Stimulated activated naive CD8-positive, alpha-beta T cell treated with anti-CD3 and anti-CD28 coated beads, Interleukin-15, Interleukin-2, amounts not matched to agents 100 ng/mL and 50 ng/mL, for 24 hours (primary cell): ENCODE data around the gene ZW10.
"Not testable (repeated sequence)": the region's sequence is repeated elsewhere in the genome, so short reads cannot be mapped to it uniquely, and the experiment has no call there.

ENCODE experiments used
- H3K27ac Mint-ChIP-seq: one replicate; pipeline ENCODE4 v1.8.0; 2021; ENCODE audit warnings: mild to moderate bottlenecking, mixed read lengths
- H3K27me3 Mint-ChIP-seq: one replicate; pipeline ENCODE4 v1.8.0; 2021; ENCODE audit warnings: mixed read lengths
- H3K36me3 Mint-ChIP-seq: one replicate; pipeline ENCODE4 v1.8.0; 2021; ENCODE audit warnings: low read depth, mixed read lengths
- H3K4me1 Mint-ChIP-seq: one replicate; pipeline ENCODE4 v1.8.0; 2021; ENCODE audit warnings: low read depth, mixed read lengths
- H3K4me3 Mint-ChIP-seq: one replicate; pipeline ENCODE4 v1.8.0; 2021; ENCODE audit warnings: mild to moderate bottlenecking, mixed read lengths
- H3K9me3 Mint-ChIP-seq: one replicate; pipeline ENCODE4 v1.8.0; 2021; ENCODE audit warnings: mixed read lengths

ZW10 gene

DNA sequence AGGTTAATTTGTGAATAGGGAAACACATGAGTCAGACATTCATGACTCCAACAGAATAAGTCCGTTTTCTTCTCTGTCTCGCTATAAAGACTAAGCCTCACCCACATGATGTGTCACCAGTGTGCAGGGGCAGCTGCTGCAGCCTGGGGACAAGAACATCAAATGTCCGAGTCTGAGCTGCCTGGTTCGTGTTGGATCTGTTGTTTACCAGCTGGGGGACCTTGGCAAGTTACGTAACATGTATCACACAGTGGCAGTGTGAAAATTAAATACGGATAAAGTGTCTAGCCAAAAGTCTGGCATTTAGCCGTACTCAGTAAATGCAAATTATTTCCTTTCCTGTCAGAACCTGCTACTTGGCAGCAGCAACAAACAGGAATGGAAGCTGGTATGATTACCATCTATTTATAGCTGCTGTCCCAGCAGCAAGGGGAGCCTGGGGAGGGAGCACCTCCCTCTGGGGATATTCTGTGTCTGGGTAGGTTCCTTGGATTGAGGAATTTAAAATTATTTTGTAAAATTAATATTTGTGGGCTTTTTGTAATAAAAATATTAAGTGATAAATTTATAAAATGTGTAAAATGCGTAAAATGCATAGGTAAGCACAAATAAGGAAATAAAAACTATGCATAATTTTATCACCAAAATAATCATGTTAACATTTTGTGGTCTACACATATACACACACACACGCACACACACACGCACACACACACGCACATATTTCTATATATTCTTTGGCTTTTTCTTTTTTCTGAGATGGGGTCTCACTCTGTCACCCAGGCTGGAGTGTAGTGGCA, 4.8 kb upstream of the ZW10 start:
- H3K27me3 Mint-ChIP-seq, result peaks cover 6% of the 10 kb centered on the region
- H3K4me3 Mint-ChIP-seq, result no peak overlapping the region
- no peaks in the 10 kb centered on the region for H3K36me3 Mint-ChIP-seq
- no peak overlapping the region for H3K27ac Mint-ChIP-seq
- H3K4me1 Mint-ChIP-seq, result no peaks in the 10 kb centered on the region
- no peaks in the 10 kb centered on the region for H3K9me3 Mint-ChIP-seq

DNA sequence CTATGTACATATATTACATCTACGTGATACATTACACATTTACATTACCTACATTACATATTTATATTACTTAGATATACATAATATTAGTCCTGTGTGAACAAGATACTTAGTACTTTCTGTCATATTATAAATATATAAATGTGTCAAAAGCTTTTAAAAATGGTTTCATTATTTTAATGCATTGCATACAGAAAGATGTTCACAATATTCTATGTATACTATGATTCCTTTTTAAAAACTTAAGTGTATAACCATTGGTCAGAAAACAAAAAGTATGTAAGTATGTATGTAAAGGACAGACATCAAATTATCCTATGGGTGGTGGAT, 647 bp upstream of the ZW10 start:
- Mint-ChIP-seq H3K27ac (peak overlapping the region; percentile 95), H3K4me3 (peak overlapping the region; percentile 93), H3K9me3 (no peaks in the 10 kb centered on the region), H3K36me3 (peaks cover 18% of the 10 kb centered on the region), H3K4me1 (peaks cover 18% of the 10 kb centered on the region), H3K27me3 (no peaks in the 10 kb centered on the region)

DNA sequence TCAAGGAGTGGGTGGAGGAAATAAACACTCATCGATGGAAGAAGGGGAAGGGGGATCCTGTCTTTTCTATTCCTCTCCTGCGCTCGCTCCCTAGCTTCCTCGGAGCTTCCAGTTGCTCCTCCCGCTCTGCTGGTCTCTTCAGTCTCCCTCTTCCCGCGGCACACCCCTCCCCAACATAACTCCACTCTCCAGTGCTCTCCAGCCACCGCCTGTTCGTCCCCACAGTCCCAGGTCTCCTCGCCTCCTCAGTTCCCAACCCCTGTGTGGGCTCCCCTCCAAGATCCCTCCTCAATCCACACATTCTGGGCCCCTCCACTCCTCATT, 438 bp downstream of the ZW10 start:
- peaks cover 29% of the 10 kb centered on the region for H3K36me3 Mint-ChIP-seq
- no peaks in the 10 kb centered on the region for H3K27me3 Mint-ChIP-seq
- H3K9me3 Mint-ChIP-seq, result no peaks in the 10 kb centered on the region
- peaks cover 24% of the 10 kb centered on the region for H3K4me1 Mint-ChIP-seq
- H3K27ac Mint-ChIP-seq, result peak overlapping the region; percentile 95
- peak overlapping the region; percentile 93 for H3K4me3 Mint-ChIP-seq

DNA sequence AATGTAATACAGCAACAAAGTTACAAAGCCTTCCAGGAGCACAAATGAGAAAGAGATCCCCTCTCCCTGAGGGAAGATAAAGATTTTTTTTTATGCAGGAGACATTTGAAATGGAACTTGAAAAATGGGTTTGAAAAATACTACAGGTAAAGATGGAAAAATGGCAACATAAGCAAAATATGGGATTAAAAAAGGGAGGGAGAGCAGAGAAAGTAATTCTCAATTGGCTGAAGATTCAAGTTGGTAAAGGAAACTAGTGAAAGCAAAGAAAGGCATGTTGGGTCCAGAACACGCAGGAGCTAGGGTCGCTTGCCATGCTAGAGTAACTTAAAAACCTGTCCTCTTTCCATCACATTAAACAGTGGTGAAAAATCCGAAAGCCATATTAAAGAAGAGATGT, 1.5 kb downstream of the ZW10 start:
- H3K27me3 Mint-ChIP-seq, result no peaks in the 10 kb centered on the region
- peak overlapping the region; percentile 65 for H3K27ac Mint-ChIP-seq
- H3K9me3 Mint-ChIP-seq, result no peaks in the 10 kb centered on the region
- H3K4me1 Mint-ChIP-seq, result peaks cover 24% of the 10 kb centered on the region
- peak overlapping the region; percentile 93 for H3K4me3 Mint-ChIP-seq
- peaks cover 40% of the 10 kb centered on the region for H3K36me3 Mint-ChIP-seq

DNA sequence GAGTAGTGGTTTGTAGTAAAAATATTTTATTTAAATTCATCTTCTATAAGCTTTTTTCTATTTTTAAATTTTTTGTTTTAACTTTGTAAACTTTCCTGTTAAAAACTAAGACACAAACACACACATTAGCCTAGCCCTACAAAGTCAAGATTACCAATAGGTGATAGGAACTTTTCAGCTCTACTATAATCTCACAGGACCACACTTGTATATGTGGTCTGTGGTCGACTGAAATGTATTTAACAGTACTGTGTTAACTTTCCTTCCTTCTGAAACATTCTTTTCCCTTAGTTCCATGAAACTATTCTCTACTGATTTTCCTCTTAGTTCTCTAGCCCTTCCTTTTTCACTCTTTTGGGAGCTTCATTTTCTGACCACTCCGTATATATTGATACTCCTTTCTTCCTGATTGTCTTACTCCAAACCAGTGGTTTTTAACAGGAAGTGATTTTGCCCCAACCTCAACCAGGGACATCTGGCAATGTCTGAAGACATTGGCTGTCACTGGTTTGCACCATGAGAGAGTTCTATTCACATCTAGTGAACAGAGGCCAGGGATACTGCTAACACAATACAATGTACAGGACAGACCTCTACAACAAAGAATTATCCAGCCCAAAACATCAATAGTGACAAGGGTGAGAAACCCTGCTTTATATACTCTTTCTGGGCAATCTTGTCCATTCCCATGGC, 8.8 kb downstream of the ZW10 start:
- H3K4me1 Mint-ChIP-seq, result peaks cover 19% of the 10 kb centered on the region
- H3K27ac Mint-ChIP-seq, result no peak overlapping the region
- H3K4me3 Mint-ChIP-seq, result no peak overlapping the region
- H3K36me3 Mint-ChIP-seq, result peaks cover 58% of the 10 kb centered on the region
- H3K9me3 Mint-ChIP-seq, result no peaks in the 10 kb centered on the region
- H3K27me3 Mint-ChIP-seq, result no peaks in the 10 kb centered on the region

DNA sequence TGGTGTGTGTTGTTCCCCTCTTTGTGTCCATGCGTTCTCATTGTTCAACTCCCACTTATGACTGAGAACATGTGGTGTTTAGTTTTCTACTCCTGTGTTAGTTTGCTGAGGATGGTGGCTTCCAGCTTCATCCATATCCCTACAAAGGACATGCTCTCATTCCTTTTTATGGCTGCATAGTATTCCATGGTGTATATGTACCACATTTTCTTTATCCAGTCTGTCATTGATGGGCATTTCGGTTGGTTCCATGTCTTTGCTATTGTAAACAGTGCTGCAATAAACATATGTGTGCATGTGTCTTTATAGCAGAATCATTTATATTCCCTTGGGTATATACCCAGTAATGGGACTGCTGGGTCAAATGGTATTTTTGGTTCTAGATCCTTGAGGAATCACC, 10.5 kb downstream of the ZW10 start:
- not testable (repeated sequence) for H3K27ac Mint-ChIP-seq, H3K4me3 Mint-ChIP-seq, H3K27me3 Mint-ChIP-seq, H3K9me3 Mint-ChIP-seq
- H3K4me1 Mint-ChIP-seq, result peaks cover 13% of the 10 kb centered on the region
- peaks cover 53% of the 10 kb centered on the region for H3K36me3 Mint-ChIP-seq

DNA sequence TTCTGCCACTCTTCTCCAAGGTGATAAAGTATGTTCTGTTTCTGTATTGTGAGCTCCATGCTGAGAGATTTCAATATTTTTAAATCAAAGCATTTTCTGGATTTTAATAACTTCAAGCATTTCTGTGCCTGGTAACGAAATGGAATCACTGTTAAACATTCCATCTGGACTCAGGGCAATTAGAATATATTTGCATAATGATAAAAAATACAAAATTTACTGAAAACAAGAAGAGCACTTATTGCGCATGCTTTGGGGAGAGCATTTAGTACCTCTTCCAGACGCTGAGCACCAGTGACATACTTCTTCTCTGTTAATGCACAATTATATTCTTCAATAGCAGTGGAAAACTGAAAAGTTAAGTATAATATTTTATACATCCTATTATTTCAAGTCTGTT, 13.3 kb downstream of the ZW10 start:
- H3K4me3 Mint-ChIP-seq, result no peak overlapping the region
- H3K9me3 Mint-ChIP-seq, result no peaks in the 10 kb centered on the region
- H3K27ac Mint-ChIP-seq, result no peak overlapping the region
- H3K36me3 Mint-ChIP-seq, result peaks cover 60% of the 10 kb centered on the region
- H3K27me3 Mint-ChIP-seq, result no peaks in the 10 kb centered on the region
- peaks cover 13% of the 10 kb centered on the region for H3K4me1 Mint-ChIP-seq

DNA sequence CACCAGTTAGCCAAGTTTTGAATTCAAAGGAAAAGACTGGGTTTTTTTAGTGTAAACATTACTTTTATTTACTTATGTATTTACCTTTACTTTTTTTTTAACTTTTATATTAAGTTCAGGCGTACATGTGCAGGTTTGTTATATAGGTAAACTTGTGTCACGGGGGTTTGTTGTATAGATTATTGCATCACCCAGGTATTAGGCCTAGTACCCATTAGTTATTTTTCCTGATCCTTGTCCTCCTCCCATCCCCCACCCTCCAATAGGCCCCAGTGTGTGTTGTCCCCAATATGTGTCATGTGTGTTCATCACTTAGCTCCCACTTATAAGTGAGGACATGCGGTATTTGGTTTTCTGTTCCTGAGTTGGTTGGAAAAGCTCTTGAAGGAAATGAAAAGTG, 20.6 kb downstream of the ZW10 start:
- Mint-ChIP-seq H3K27me3 (no peaks in the 10 kb centered on the region), H3K27ac (no peak overlapping the region), H3K4me1 (no peaks in the 10 kb centered on the region), H3K9me3 (no peaks in the 10 kb centered on the region), H3K36me3 (peaks cover 40% of the 10 kb centered on the region), H3K4me3 (no peak overlapping the region)

DNA sequence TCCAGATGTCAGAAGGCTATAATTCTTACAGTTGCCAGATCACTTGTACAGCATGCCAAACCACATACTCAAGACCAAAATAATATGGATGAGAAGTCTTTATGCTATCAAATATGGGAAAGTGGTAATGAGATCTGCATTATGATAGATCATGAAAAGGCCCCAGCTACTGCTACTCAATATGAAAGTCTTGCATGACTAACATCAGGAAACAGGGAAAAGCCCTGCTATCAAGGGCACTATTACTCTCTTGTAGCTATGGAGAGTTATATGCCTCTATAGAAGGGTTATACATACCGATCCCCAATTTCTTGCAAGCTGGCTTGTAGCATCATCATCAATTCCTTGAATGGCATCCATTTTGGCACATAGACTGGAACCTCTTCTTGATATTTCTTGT, 37.2 kb downstream of the ZW10 start:
- H3K4me1 Mint-ChIP-seq, result peaks cover 6% of the 10 kb centered on the region
- H3K4me3 Mint-ChIP-seq, result no peak overlapping the region
- H3K27me3 Mint-ChIP-seq, result no peaks in the 10 kb centered on the region
- H3K9me3 Mint-ChIP-seq, result no peaks in the 10 kb centered on the region
- peaks cover 72% of the 10 kb centered on the region for H3K36me3 Mint-ChIP-seq
- H3K27ac Mint-ChIP-seq, result no peak overlapping the region

DNA sequence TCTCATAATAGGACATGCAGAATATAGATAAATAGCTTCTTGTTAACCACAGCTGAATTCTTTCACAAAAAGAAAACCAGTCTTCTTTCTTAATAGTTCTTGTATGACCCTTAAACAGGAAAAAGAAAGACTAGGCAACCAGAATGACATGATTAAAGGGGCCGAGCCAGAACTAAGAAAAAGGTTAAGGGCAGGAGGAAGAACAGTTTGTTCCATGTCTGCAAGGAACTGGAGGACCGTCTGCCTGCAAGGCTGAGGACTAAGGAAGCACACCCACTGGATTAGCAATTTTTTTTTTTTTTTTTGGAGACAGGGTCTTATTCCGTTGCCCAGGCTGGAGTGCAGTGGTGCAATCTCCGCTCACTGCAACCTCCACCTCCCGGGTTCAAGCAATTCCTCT, 41.4 kb downstream of the ZW10 start:
- H3K27ac Mint-ChIP-seq, result no peak overlapping the region
- no peak overlapping the region for H3K4me3 Mint-ChIP-seq
- H3K36me3 Mint-ChIP-seq, result peaks cover 40% of the 10 kb centered on the region
- no peaks in the 10 kb centered on the region for H3K9me3 Mint-ChIP-seq
- H3K27me3 Mint-ChIP-seq, result no peaks in the 10 kb centered on the region
- H3K4me1 Mint-ChIP-seq, result peaks cover 6% of the 10 kb centered on the region

DNA sequence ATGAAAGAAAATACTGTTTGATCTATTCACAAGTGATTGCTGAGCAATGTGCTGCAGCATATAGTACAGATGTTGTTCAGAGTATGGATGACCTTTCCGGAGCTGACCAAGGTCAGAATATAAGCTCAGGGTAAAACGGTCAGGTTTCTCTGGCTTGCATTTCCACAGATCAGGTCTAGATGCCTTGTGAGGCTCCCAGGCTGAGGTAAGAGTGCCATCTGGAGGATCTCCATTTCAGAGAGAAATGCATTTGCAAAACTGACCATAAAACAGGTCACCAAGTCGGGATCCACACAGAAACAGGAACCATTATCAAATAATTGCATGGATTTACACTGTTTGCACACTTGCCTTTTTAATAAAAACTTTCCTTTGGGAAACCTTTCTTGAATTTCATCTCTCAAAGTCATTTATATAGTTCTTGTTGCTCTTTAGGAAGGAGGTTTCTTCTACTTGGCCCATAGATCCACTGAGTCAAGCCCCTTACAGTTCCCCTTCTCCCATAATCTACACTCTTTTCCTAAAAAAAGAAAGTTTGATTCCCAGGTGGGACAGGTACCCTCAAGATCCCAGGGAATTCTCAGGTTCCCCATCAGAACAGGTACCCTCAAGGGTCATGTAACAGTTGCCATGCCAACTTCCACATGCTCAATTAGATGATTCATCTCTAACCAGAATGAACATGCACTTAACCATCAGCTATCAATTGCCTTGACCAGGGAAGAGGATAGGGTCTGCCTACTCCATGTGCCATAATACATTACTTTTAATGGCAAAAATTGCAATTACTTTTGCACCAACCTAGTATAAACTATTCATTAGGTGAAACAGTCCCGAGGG, 42.4 kb downstream of the ZW10 start:
- Mint-ChIP-seq H3K4me3 (no peak overlapping the region), H3K4me1 (peaks cover under 1% of the 10 kb centered on the region), H3K9me3 (no peaks in the 10 kb centered on the region), H3K27ac (no peak overlapping the region), H3K36me3 (peaks cover 30% of the 10 kb centered on the region), H3K27me3 (no peaks in the 10 kb centered on the region)

DNA sequence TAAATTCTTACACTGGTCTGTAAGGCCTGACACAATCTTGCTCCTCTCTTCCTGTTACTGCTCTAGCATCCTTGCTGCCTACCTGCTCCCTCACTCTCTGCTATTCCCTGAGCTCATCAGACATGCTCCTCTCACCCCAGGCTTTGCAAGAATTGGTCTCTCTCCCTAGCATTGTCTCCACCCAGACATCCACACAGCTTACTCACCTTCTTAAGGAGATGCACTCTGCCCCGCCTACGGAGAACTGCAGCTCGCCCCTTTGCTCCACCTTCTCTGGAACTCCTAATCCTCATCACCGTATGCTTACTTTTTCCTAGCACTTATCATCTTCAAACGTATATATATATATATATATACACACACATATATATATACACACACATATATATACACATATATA, 44.0 kb downstream of the ZW10 start:
- H3K27ac Mint-ChIP-seq, result no peak overlapping the region
- H3K27me3 Mint-ChIP-seq, result no peaks in the 10 kb centered on the region
- H3K4me1 Mint-ChIP-seq, result no peaks in the 10 kb centered on the region
- H3K36me3 Mint-ChIP-seq, result peaks cover 23% of the 10 kb centered on the region
- H3K4me3 Mint-ChIP-seq, result no peak overlapping the region
- H3K9me3 Mint-ChIP-seq, result no peaks in the 10 kb centered on the region

DNA sequence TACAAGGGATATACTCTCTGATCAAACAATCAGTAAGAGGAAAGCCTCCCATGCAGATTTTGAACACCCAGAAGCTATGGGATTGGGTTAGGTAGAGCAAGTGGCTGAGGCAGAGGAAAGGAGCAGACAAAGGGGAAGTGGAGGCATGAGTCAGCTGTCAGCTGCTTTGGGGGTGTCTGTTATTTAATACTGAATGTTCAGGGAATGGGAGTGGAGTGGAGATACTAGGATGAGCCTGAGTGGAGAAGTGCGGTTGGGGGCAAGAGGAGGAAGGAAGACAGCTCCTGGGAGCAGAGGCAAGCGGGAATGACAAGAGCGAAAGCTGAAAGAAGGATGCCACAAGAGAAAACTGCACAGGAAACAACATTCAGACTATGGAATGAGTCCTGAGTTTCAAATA, 44.7 kb downstream of the ZW10 start:
- peaks cover 17% of the 10 kb centered on the region for H3K36me3 Mint-ChIP-seq
- H3K9me3 Mint-ChIP-seq, result no peaks in the 10 kb centered on the region
- H3K4me3 Mint-ChIP-seq, result no peak overlapping the region
- no peak overlapping the region for H3K27ac Mint-ChIP-seq
- no peaks in the 10 kb centered on the region for H3K4me1 Mint-ChIP-seq
- no peaks in the 10 kb centered on the region for H3K27me3 Mint-ChIP-seq

DNA sequence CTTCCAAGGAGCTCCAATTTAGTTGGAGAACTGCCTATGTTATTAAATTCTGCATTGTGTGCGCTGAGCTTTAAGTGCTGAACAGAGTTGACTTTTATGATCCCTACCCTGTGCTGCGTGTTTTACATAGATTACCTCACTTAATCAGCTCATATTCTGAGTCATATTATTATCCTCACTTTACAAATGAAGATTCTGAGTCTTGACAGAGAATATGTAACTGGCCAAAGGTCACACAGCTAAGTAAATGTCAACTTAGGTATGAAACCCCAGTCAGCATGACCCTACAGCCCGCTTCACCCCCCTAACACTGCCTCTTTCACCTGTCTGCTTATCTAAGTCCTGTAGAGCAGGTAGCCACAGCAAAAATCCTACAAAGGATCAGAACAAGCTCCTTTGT, 47.6 kb downstream of the ZW10 start:
- Mint-ChIP-seq H3K4me3 (no peak overlapping the region), H3K27me3 (no peaks in the 10 kb centered on the region), H3K36me3 (peaks cover 4% of the 10 kb centered on the region)

DNA sequence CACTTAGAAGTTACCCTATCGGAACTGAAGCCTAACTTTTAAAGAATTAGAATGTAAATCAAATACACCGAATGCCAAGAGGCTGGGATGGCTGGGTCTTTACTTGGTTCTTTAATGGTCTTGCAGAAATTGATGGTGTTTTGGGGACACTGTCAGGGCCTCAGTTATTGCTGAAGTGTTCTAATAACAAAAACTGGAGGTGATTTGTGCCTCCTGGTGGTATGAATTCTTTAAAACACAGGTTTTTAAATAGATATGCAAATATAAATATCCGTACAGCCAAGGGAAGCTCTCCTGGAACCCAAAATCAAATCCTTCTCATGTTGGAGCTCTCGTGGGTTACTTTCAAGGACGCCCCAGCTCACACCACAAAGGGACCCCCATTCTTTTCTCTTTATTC, 48.1 kb downstream of the ZW10 start:
- Mint-ChIP-seq H3K27me3 (no peaks in the 10 kb centered on the region), H3K4me1 (no peaks in the 10 kb centered on the region), H3K4me3 (no peak overlapping the region), H3K36me3 (peaks cover 9% of the 10 kb centered on the region), H3K9me3 (no peaks in the 10 kb centered on the region), H3K27ac (no peak overlapping the region)

More for the DNA sequence above, 47.6 kb downstream of the ZW10 start:
- Mint-ChIP-seq H3K4me1 (no peaks in the 10 kb centered on the region), H3K27ac (no peak overlapping the region), H3K9me3 (no peaks in the 10 kb centered on the region)
